Epithelial cell of esophagus (primary cell): ENCODE data around the gene FNTB.

ENCODE experiments used
- DNase-seq: peaks from one replicate; pipeline ENCODE4 v3.0.0; 2010; ENCODE audit warnings: low read depth
- H3K4me3 ChIP-seq: 2 replicates; pipeline ENCODE4 v1.5.1; 2011; ENCODE audit warnings: mild to moderate bottlenecking, low read length, control low read depth
- CTCF ChIP-seq: IDR thresholded peaks from 2 replicates; pipeline ENCODE4 v1.5.1; 2011; ENCODE audit warnings: low read depth, mild to moderate bottlenecking, low read length, control low read depth, inconsistent platforms; ENCODE audit not compliant: insufficient read depth; ENCODE audit errors: missing control alignments

Gene FNTB

GRCh38 chr14:64993266-64993930 lies 6.7 kb downstream of the FNTB start:
- no peak for TF ChIP-seq CTCF
- no peak overlapping the region for H3K4me3 ChIP-seq
- DNase-seq = no peak

- TF ChIP-seq CTCF = no peak
- DNase-seq = no peak
- no peak overlapping the region for H3K4me3 ChIP-seq
Measured at GRCh38 chr14:64994540-64994939, 7.8 kb downstream of the FNTB start.

- no peak overlapping the region for H3K4me3 ChIP-seq
- no peak for TF ChIP-seq CTCF
- DNase-seq = no peak
Measured at GRCh38 chr14:64995291-64995690, 8.6 kb downstream of the FNTB start.

GRCh38 chr14:64997108-64997794 lies 10.6 kb downstream of the FNTB start:
- peak; percentile 91 for DNase-seq
- no peak for TF ChIP-seq CTCF
- peak overlapping the region; percentile 26 for H3K4me3 ChIP-seq

GRCh38 chr14:64998455-64998931 lies 11.8 kb downstream of the FNTB start:
- DNase-seq = peak; percentile 89
- H3K4me3 ChIP-seq = no peak overlapping the region
- no peak for TF ChIP-seq CTCF

- no peak for DNase-seq
- TF ChIP-seq CTCF = no peak
- H3K4me3 ChIP-seq = no peak overlapping the region
Measured at GRCh38 chr14:65000898-65001591, 14.3 kb downstream of the FNTB start.
